ENCODE measurements around the gene BMPR1A. TPM values are rescaled to one million over a fixed set of nuclear protein-coding genes. Genes with fewer than 3 reads are reported as not detected.

BMPR1A gene
- polyA plus RNA-seq, 2 of the 4 experiments (the other 2 are of a cell fraction): 25.5 to 39.0 TPM

DNA sequence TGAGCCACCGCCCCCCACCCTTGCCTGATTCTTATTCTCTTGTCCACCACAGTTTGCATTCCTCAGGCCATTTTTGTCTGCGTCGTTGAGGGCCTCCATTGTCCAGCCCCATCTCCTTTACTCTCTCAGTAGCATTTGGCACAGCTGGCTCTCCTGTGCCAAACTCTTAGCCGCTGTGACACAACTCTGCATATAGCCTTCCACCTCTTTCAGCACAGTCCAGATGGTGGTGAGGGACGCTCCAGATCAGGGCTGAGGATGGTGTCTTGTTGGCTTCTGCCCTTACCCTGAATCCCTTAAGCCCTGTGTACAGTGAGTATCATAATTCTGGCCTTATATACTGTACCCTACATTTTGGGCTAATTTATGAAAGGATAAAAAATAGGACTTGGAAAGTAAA lies 45.6 kb downstream of the BMPR1A start (continued):
- TF ChIP-seq RCOR1 (IDR thresholded peaks at IDR 0.05; ENCODE audit: low read depth, low read length): no peak

DNA sequence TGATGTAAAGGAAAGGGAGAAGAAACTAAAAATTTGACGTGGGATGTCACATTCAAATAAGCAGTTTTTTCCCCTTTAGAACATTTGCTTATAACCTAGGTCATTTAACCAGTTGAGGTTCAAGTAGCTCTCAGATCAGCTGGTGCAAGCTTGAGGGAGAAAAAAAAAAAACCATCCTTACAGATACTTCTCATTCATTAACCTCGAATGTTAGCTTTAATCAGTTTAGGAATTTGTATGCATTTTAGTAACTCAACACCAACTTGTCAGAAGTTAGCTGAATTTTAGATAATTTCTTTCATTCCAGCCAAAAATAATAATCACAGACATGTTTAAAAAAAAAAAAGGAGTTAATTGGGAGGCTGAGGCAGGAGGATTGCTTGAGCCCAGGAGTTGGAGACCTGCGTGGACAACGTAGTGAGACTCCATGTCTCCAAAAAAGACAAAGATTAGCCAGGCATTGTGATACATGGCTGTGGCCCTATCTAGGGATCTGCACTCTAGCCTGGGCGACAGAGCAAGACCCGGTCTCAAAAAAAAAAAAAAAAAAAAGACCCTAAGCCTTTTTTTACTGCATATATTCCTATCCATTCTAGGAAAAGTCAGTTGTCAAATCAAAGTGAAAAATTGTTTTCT lies 46.2 kb downstream of the BMPR1A start:
- ChIA-PET POLR2A (interaction anchor here (0.6 kb wide), 1 partner anchor 91 kb away, joined by 3 read pairs; no protein-coding TSS in a partner anchor), CTCF (no interaction called here)
- DNase-seq (ENCODE audit: low read depth in 1 of 2, low spot score in 1 of 2) (no peak), FAIRE-seq (no peak), ATAC-seq (no peak)
- TF ChIP-seq, protein P1, sequence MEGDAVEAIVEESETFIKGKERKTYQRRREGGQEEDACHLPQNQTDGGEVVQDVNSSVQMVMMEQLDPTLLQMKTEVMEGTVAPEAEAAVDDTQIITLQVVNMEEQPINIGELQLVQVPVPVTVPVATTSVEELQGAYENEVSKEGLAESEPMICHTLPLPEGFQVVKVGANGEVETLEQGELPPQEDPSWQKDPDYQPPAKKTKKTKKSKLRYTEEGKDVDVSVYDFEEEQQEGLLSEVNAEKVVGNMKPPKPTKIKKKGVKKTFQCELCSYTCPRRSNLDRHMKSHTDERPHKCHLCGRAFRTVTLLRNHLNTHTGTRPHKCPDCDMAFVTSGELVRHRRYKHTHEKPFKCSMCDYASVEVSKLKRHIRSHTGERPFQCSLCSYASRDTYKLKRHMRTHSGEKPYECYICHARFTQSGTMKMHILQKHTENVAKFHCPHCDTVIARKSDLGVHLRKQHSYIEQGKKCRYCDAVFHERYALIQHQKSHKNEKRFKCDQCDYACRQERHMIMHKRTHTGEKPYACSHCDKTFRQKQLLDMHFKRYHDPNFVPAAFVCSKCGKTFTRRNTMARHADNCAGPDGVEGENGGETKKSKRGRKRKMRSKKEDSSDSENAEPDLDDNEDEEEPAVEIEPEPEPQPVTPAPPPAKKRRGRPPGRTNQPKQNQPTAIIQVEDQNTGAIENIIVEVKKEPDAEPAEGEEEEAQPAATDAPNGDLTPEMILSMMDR (IDR thresholded peaks at IDR 0.05): no peak
- TF ChIP-seq, protein P2, sequence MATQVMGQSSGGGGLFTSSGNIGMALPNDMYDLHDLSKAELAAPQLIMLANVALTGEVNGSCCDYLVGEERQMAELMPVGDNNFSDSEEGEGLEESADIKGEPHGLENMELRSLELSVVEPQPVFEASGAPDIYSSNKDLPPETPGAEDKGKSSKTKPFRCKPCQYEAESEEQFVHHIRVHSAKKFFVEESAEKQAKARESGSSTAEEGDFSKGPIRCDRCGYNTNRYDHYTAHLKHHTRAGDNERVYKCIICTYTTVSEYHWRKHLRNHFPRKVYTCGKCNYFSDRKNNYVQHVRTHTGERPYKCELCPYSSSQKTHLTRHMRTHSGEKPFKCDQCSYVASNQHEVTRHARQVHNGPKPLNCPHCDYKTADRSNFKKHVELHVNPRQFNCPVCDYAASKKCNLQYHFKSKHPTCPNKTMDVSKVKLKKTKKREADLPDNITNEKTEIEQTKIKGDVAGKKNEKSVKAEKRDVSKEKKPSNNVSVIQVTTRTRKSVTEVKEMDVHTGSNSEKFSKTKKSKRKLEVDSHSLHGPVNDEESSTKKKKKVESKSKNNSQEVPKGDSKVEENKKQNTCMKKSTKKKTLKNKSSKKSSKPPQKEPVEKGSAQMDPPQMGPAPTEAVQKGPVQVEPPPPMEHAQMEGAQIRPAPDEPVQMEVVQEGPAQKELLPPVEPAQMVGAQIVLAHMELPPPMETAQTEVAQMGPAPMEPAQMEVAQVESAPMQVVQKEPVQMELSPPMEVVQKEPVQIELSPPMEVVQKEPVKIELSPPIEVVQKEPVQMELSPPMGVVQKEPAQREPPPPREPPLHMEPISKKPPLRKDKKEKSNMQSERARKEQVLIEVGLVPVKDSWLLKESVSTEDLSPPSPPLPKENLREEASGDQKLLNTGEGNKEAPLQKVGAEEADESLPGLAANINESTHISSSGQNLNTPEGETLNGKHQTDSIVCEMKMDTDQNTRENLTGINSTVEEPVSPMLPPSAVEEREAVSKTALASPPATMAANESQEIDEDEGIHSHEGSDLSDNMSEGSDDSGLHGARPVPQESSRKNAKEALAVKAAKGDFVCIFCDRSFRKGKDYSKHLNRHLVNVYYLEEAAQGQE (IDR thresholded peaks at IDR 0.05): no peak
- TF ChIP-seq KDM5A (IDR thresholded peaks at IDR 0.05) (no peak), EP300 (IDR thresholded peaks at IDR 0.05) (no peak), HEYL (CRISPR knock-in tag; IDR thresholded peaks at IDR 0.05) (no peak), TP53 (CRISPR knock-in tag; IDR thresholded peaks at IDR 0.05) (no peak), RFX5 (IDR thresholded peaks at IDR 0.05) (no peak), RAD21 (conservative IDR thresholded peaks at IDR 0.05 in 1 of 2, IDR thresholded peaks at IDR 0.05 in 1 of 2) (no peak), EHF (CRISPR knock-in tag; IDR thresholded peaks at IDR 0.05) (no peak), SMC3 (IDR thresholded peaks at IDR 0.05) (no peak), HOXB13 (CRISPR knock-in tag; IDR thresholded peaks at IDR 0.05; ENCODE audit: low read depth) (no peak), NPAS2 (CRISPR knock-in tag; IDR thresholded peaks at IDR 0.05; ENCODE audit: borderline replicate concordance) (no peak), MYC (IDR thresholded peaks at IDR 0.05; ENCODE audit: borderline replicate concordance, low read length) (no peak), FOSB (CRISPR knock-in tag; IDR thresholded peaks at IDR 0.05) (no peak), ZNF302 (CRISPR knock-in tag; IDR thresholded peaks at IDR 0.05) (no peak), CHD4 (IDR thresholded peaks at IDR 0.05; ENCODE audit: borderline replicate concordance) (no peak)
- TF ChIP-seq, protein P3, sequence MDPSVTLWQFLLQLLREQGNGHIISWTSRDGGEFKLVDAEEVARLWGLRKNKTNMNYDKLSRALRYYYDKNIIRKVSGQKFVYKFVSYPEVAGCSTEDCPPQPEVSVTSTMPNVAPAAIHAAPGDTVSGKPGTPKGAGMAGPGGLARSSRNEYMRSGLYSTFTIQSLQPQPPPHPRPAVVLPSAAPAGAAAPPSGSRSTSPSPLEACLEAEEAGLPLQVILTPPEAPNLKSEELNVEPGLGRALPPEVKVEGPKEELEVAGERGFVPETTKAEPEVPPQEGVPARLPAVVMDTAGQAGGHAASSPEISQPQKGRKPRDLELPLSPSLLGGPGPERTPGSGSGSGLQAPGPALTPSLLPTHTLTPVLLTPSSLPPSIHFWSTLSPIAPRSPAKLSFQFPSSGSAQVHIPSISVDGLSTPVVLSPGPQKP (IDR thresholded peaks at IDR 0.05; ENCODE audit: low read depth, low read length): no peak
- TF ChIP-seq, protein P4, sequence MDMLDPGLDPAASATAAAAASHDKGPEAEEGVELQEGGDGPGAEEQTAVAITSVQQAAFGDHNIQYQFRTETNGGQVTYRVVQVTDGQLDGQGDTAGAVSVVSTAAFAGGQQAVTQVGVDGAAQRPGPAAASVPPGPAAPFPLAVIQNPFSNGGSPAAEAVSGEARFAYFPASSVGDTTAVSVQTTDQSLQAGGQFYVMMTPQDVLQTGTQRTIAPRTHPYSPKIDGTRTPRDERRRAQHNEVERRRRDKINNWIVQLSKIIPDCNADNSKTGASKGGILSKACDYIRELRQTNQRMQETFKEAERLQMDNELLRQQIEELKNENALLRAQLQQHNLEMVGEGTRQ (IDR thresholded peaks at IDR 0.05): no peak
- TF ChIP-seq, protein P5, sequence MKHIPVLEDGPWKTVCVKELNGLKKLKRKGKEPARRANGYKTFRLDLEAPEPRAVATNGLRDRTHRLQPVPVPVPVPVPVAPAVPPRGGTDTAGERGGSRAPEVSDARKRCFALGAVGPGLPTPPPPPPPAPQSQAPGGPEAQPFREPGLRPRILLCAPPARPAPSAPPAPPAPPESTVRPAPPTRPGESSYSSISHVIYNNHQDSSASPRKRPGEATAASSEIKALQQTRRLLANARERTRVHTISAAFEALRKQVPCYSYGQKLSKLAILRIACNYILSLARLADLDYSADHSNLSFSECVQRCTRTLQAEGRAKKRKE (CRISPR knock-in tag; IDR thresholded peaks at IDR 0.05; ENCODE audit: low read depth): no peak
- Histone ChIP-seq H3K4me2 (no peak overlapping the region), H3K27ac (no peak overlapping the region), H3K4me1 (peaks cover 11% of the 10 kb centered on the region; the same call in 1 of the 3 replicates), H3K9me3 (no peaks in the 10 kb centered on the region), H3K4me3 (no peak overlapping the region)
- 90% methylated on average over 6 of the region's 6 CpGs for WGBS (ENCODE audit: missing lambda C conversion rate)
